H1 (cell line): ENCODE results near the gene BMP4. TPM values are rescaled to one million over a fixed set of nuclear protein-coding genes. Genes with fewer than 3 reads are reported as not detected.
A peak's percentile ranks its signal among the peaks of the same experiment; 100 is the strongest.

ENCODE experiments used
- CTCF ChIA-PET: fragments of 300-600 bp; sonication (Branson Sonifier 250); formaldehyde crosslinking; loops from one replicate; lab custom pipeline; 2021; ENCODE audit not compliant: partially characterized antibody; lab: Charles Lee
- POLR2A ChIA-PET: fragments of 300-600 bp; sonication (Branson Sonifier 250); formaldehyde crosslinking; loops from one replicate; lab custom pipeline; 2021; ENCODE audit warnings: inconsistent platforms; ENCODE audit not compliant: partially characterized antibody; lab: Charles Lee
- DNase-seq, 2 experiments: peaks; one replicate each; pipeline versions ENCODE4 v3.0.0 to v3.0.0-alpha.2; 2010 to 2022; ENCODE audit warnings: low spot score in 2 of 2, low read depth in 1 of 2, mixed read lengths in 1 of 2
- FAIRE-seq: peaks from 2 replicates; lab custom pipeline; 2011; peaks lifted over from hg19 to GRCh38; lab: Jason Lieb, UNC
- H2AFZ ChIP-seq: 2 replicates; pipeline ENCODE4 v1.8.1; 2012; ENCODE audit warnings: low read length, inconsistent platforms
- H2AK5ac ChIP-seq: 2 replicates; pipeline ENCODE4 v1.6.1; 2013; ENCODE audit warnings: low read depth, low read length
- H2BK120ac ChIP-seq: replicated peaks from 2 replicates; pipeline ENCODE3; 2013; ENCODE audit warnings: low read depth, low read length, inconsistent platforms
- H2BK12ac ChIP-seq: 2 replicates; pipeline ENCODE4 v1.6.1; 2013; ENCODE audit warnings: low read depth, low read length
- H2BK15ac ChIP-seq: 2 replicates; pipeline ENCODE4 v1.6.1; 2013; ENCODE audit warnings: low read length
- H2BK20ac ChIP-seq: 2 replicates; pipeline ENCODE4 v1.6.1; 2013; ENCODE audit warnings: low read length
- H2BK5ac ChIP-seq: 2 replicates; pipeline ENCODE4 v1.6.1; 2013; ENCODE audit warnings: low read depth, low read length
- H3K14ac ChIP-seq: 2 replicates; pipeline ENCODE4 v1.6.1; 2013; ENCODE audit warnings: inconsistent platforms; ENCODE audit not compliant: insufficient read length
- H3K18ac ChIP-seq: 2 replicates; pipeline ENCODE4 v1.6.1; 2013; ENCODE audit warnings: low read length; ENCODE audit errors: extremely low read depth
- H3K23ac ChIP-seq: 2 replicates; pipeline ENCODE4 v1.6.1; 2013; ENCODE audit warnings: inconsistent platforms; ENCODE audit not compliant: insufficient read length
- H3K23me2 ChIP-seq: 2 replicates; pipeline ENCODE4 v1.6.1; 2013; ENCODE audit warnings: low read depth, low read length
- H3K27ac ChIP-seq: 2 replicates; pipeline ENCODE4 v1.6.1; 2011; ENCODE audit warnings: low read depth, low read length, inconsistent platforms
- H3K27me3 ChIP-seq, 4 experiments: replicated peaks in 1 of 4; 1 replicate in 1 of 4; 2 replicates in 3 of 4; pipeline versions ENCODE4 v1.6.1 to v1.8.1; 2011 to 2013; ENCODE audit warnings: low read length in 3 of 4, mild to moderate bottlenecking in 3 of 4, inconsistent platforms in 2 of 4, mixed read lengths in 2 of 4, moderate library complexity in 1 of 4; ENCODE audit not compliant: control insufficient read depth in 3 of 4, insufficient read depth in 3 of 4; ENCODE audit errors: extremely low read depth in 1 of 4
- H3K36me3 ChIP-seq, 4 experiments: 2 replicates each; pipeline versions ENCODE4 v1.6.1 to v1.8.1; 2011 to 2013; ENCODE audit warnings: mild to moderate bottlenecking in 4 of 4, low read length in 3 of 4, moderate library complexity in 2 of 4, control low read depth in 1 of 4, inconsistent platforms in 1 of 4; ENCODE audit not compliant: insufficient read depth in 4 of 4, control insufficient read depth in 2 of 4
- H3K4ac ChIP-seq: replicated peaks from 2 replicates; pipeline ENCODE3; 2013; ENCODE audit warnings: low read length, low read depth, mixed read lengths, inconsistent platforms; ENCODE audit not compliant: insufficient read length
- H3K4me1 ChIP-seq, 4 experiments: replicated peaks in 1 of 4; 1 replicate in 1 of 4; 2 replicates in 3 of 4; pipeline versions ENCODE4 v1.6.1 to v1.8.1; 2011 to 2013; ENCODE audit warnings: low read length in 3 of 4, inconsistent platforms in 2 of 4, mixed read lengths in 1 of 4; ENCODE audit not compliant: insufficient read depth in 4 of 4, control insufficient read depth in 3 of 4
- H3K4me2 ChIP-seq, 2 experiments: 2 replicates each; pipeline versions ENCODE4 v1.6.1 to v1.8.1; 2011 to 2013; ENCODE audit warnings: low read depth in 2 of 2, low read length in 2 of 2, control low read depth in 1 of 2, inconsistent platforms in 1 of 2, mild to moderate bottlenecking in 1 of 2; ENCODE audit not compliant: insufficient read depth in 1 of 2
- H3K4me3 ChIP-seq, 4 experiments: fragments of 200-600, 300-600 bp in 1 of 4; sonication (generic), shearing (Covaris generic), sonication (Bioruptor Twin) in 1 of 4; 2 replicates each; pipeline versions ENCODE4 v1.5.1 to v1.8.1; 2011 to 2016; ENCODE audit warnings: low read length in 4 of 4, low read depth in 3 of 4, control low read depth in 2 of 4, inconsistent platforms in 2 of 4, mild to moderate bottlenecking in 2 of 4, mixed read lengths in 1 of 4, moderate library complexity in 1 of 4; ENCODE audit not compliant: insufficient read depth in 2 of 4; ENCODE audit errors: extremely low read depth in 1 of 4
- H3K56ac ChIP-seq: replicated peaks from 2 replicates; pipeline ENCODE3; 2013; ENCODE audit warnings: low read depth, mild to moderate bottlenecking, mixed read lengths, low read length, inconsistent platforms; ENCODE audit not compliant: insufficient read length
- H3K79me1 ChIP-seq: 2 replicates; pipeline ENCODE4 v1.6.1; 2013; ENCODE audit warnings: low read depth, low read length, control low read depth
- H3K79me2 ChIP-seq, 2 experiments: 2 replicates each; pipeline versions ENCODE4 v1.6.1 to v1.8.1; 2012 to 2013; ENCODE audit warnings: low read length in 2 of 2, mild to moderate bottlenecking in 2 of 2, inconsistent platforms in 1 of 2; ENCODE audit not compliant: insufficient read depth in 2 of 2, control insufficient read depth in 1 of 2
- H3K9ac ChIP-seq, 4 experiments: replicated peaks in 1 of 4; 1 replicate in 1 of 4; 2 replicates in 3 of 4; pipeline versions ENCODE4 v1.6.1 to v1.8.1; 2011 to 2013; ENCODE audit warnings: low read depth in 3 of 4, low read length in 3 of 4, control low read depth in 2 of 4, mild to moderate bottlenecking in 2 of 4, moderate library complexity in 2 of 4, inconsistent platforms in 1 of 4; ENCODE audit errors: extremely low read depth in 1 of 4
- H3K9me3 ChIP-seq, 2 experiments: 2 replicates each; pipeline versions ENCODE4 v1.6.1 to v1.8.1; 2012 to 2013; ENCODE audit warnings: mild to moderate bottlenecking in 2 of 2, moderate library complexity in 2 of 2, control low read depth in 1 of 2, inconsistent platforms in 1 of 2, low read depth in 1 of 2, low read length in 1 of 2, mixed read lengths in 1 of 2; ENCODE audit not compliant: insufficient read depth in 2 of 2
- H4K20me1 ChIP-seq, 2 experiments: replicated peaks in 1 of 2; 2 replicates each; pipeline versions ENCODE3 to v1.8.1; 2011 to 2013; ENCODE audit warnings: inconsistent platforms in 2 of 2, low read length in 2 of 2, mild to moderate bottlenecking in 1 of 2; ENCODE audit not compliant: insufficient read depth in 2 of 2, control insufficient read depth in 1 of 2
- H4K5ac ChIP-seq: 2 replicates; pipeline ENCODE4 v1.6.1; 2013; ENCODE audit warnings: low read length, low read depth, mixed read lengths, inconsistent platforms; ENCODE audit not compliant: insufficient read length
- H4K8ac ChIP-seq: 2 replicates; pipeline ENCODE4 v1.8.0; 2013; ENCODE audit warnings: mild to moderate bottlenecking, moderate library complexity, low read length, inconsistent platforms; ENCODE audit not compliant: insufficient read depth; ENCODE audit errors: extremely low read depth
- H4K91ac ChIP-seq: replicated peaks from 2 replicates; pipeline ENCODE3; 2013; ENCODE audit warnings: low read length, mixed read lengths, inconsistent platforms; ENCODE audit not compliant: insufficient read length
- EZH2 ChIP-seq: fragments of 200-600 bp; sonication (generic); IDR thresholded peaks from 2 replicates; pipeline ENCODE4 v1.7.1; 2012; ENCODE audit warnings: low read depth, mild to moderate bottlenecking, moderate library complexity, low read length, inconsistent platforms; ENCODE audit not compliant: severe bottlenecking
- NRF1 ChIP-seq: IDR thresholded peaks from 2 replicates; pipeline ENCODE4 v1.6.1; 2011; ENCODE audit warnings: mild to moderate bottlenecking, low read depth, low read length, improper control_type of control experiment
- RNF2 ChIP-seq: fragments of 200-900, 300-1000 bp; sonication (generic); IDR thresholded peaks from 2 replicates; pipeline ENCODE4 v1.7.1; 2016; ENCODE audit warnings: borderline replicate concordance, low read depth, mild to moderate bottlenecking, antibody characterized with exemption, low read length; ENCODE audit not compliant: poor library complexity, severe bottlenecking; ENCODE audit errors: missing control alignments
- WGBS, 2 experiments: shearing (Covaris generic) in 1 of 2; methylation state at CpG; one replicate each; pipeline versions ENCODE4 v1.1.6 to v1.1.7; 2013 to 2015; ENCODE audit warnings: low lambda C conversion rate in 2 of 2, mixed read lengths in 2 of 2, inconsistent platforms in 1 of 2, low coverage in 1 of 2, missing lambda C conversion rate in 1 of 2; ENCODE audit not compliant: insufficient replicate concordance in 2 of 2, insufficient coverage in 1 of 2, insufficient read length in 1 of 2; ENCODE audit errors: extremely low coverage in 1 of 2, missing lambda C conversion rate in 1 of 2; 5-methylcytosine and 5-hydroxymethylcytosine counted together
- polyA plus RNA-seq, 7 experiments: library from polyadenylated mRNA; depleted of rRNA in 3 of 7; stranded (reverse) in 5 of 7; unstranded in 2 of 7; fragments of >200 nt in 5 of 7; fragments of 200-250 nt in 2 of 7; gene quantifications; 1 replicate in 5 of 7; 2 replicates in 1 of 7; 4 replicates in 1 of 7; pipeline versions ENCODE4 v1.2.1 to v1.2.3, GENCODE V29; 2011 to 2013; ENCODE audit warnings: missing spikeins in 2 of 7, mixed read lengths in 2 of 7
- total RNA-seq: library from RNA; stranded (reverse); fragmentation: NEBNext Ultra II Directional; extraction: Animal tissue kit (Norgen Biotek cat#: 25700); gene quantifications from 2 replicates; pipeline ENCODE4 v1.2.1, GENCODE V29; 2021
- TF ChIP-seq, protein P1 (sequence below): IDR thresholded peaks from 2 replicates; pipeline ENCODE4 v1.6.1; 2012; ENCODE audit warnings: inconsistent platforms

Gene BMP4
- total and polyA plus RNA-seq, 2 of the 8 experiments (the other 6 are each of a cell fraction or from before 2014, with no cell fraction given), result 2.3 to 5.4 TPM

DNA sequence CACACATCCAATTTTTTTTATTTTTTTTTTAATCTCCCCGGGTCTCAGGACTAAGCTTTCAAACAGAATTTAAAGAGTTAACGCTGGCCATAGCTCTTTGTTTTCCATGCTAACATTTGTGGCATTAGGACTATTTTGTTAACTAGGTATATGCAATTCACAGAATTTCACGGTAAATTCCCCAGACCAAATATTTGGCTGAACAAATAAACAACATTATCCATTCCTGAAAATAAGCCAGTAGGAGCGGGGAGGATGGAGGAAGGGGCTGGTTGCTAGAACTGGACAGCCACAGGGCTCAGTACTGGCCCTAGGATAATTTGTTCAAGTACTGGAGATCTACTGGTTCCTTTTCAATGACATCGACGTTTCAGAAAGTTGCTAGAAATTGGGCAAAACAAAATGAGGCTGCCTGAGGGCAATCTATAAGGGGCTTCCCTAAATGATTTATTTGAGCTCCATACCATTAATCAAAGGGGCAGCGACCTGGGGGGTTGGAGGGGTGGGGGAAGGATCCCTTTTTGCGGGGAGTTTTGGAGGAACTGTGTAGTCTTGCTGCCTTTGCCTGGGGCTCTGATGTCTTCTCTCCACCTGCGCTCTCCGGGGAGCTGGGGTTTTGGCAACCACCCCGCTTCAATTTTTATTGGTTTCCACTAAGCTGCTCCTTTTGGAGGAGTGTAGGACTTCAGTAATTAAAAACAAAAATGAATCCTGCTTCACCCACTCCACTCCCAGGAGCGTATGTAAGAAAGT, 9.0 kb downstream of the BMP4 start:
- Histone ChIP-seq H2BK5ac (no peak overlapping the region), H3K9me3 (no peaks in the 10 kb centered on the region), H3K23ac (no peak overlapping the region), H3K9ac (no peak overlapping the region), H4K20me1 (peaks cover 0 to 3% of the 10 kb centered on the region in 2 experiments), H2AK5ac (no peak overlapping the region), H3K4me3 (peak overlapping the region in 3 of 4 experiments; percentile 45 to 67 (median 54); a peak in 5 of 8 replicates), H3K36me3 (peaks cover 0 to 10% (median 2%) of the 10 kb centered on the region in 4 experiments; a peak in 2 of 8 replicates), H3K27me3 (peaks cover 19 to 63% (median 52%) of the 10 kb centered on the region in 4 experiments), H4K5ac (no peak overlapping the region), H3K79me1 (no peaks in the 10 kb centered on the region), H3K4me1 (peaks cover 6 to 29% (median 23%) of the 10 kb centered on the region in 4 experiments), H3K23me2 (peaks cover 20% of the 10 kb centered on the region), H2BK12ac (peak overlapping the region; percentile 53; the same call in 1 of the 2 replicates), H4K91ac (no peak overlapping the region), H4K8ac (no peak overlapping the region), H3K27ac (no peak overlapping the region), H3K56ac (no peak overlapping the region), H2AFZ (no peak overlapping the region), H3K79me2 (no peaks in the 10 kb centered on the region), H3K18ac (no peak overlapping the region), H3K4me2 (peak overlapping the region; percentile 77 to 96), H2BK20ac (no peak overlapping the region), H2BK15ac (0 out of 2 replicates have a peak overlapping the region, but pooled peaks have one; percentile 83), H2BK120ac (no peak overlapping the region), H3K14ac (no peak overlapping the region), H3K4ac (peak overlapping the region; percentile 59)
- POLR2A ChIA-PET, result interaction anchor here (1.3 to 2.6 kb wide), 2 partner anchors 10 to 16 kb away, joined by 3 to 15 read pairs; partner anchors contain the start of gene BMP4
- 29% methylated on average over 12 of the region's 12 CpGs; no CpG with 5 or more reads in 1 of the 2 experiments for whole genome bisulfite sequencing, 2 experiments
- FAIRE-seq (no peak), DNase-seq (no peak)
- TF ChIP-seq EZH2 (peak; percentile 6), RNF2 (peak; percentile 36), NRF1 (no peak)
- TF ChIP-seq, protein P1, sequence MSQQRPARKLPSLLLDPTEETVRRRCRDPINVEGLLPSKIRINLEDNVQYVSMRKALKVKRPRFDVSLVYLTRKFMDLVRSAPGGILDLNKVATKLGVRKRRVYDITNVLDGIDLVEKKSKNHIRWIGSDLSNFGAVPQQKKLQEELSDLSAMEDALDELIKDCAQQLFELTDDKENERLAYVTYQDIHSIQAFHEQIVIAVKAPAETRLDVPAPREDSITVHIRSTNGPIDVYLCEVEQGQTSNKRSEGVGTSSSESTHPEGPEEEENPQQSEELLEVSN, result no peak
- CTCF ChIA-PET, result interaction anchor here (0.7 to 2.6 kb wide), 11 partner anchors 9 to 400 kb away, joined by 3 to 13 read pairs (median 4); partner anchors contain the start of gene BMP4
